ENCODE measurements around the gene SLC38A8. TPM values are rescaled to one million over a fixed set of nuclear protein-coding genes. Genes with fewer than 3 reads are reported as not detected.
A peak's percentile ranks its signal among the peaks of the same experiment; 100 is the strongest.

SLC38A8 gene
- total RNA-seq, 1 experiment from 2014 or later = 0.35 TPM

GRCh38 chr16:84044118-84044488, 1.5 kb upstream of the SLC38A8 start:
- no peaks in the 10 kb centered on the region for H3K9me3 Mint-ChIP-seq
- no peak overlapping the region; a peak in 2 of 5 replicates for H3K4me3 Mint-ChIP-seq
- Histone ChIP-seq H3K23me2 (ENCODE audit: insufficient read length, low read depth, low read length, poor library complexity, severe bottlenecking) (no peaks in the 10 kb centered on the region), H3K18ac (ENCODE audit: insufficient read length, low read depth, low read length) (no peak overlapping the region), H3K27me3 (ENCODE audit: insufficient read depth, low read length) (no peaks in the 10 kb centered on the region), H3K27ac (ENCODE audit: insufficient read length, low read depth, low read length) (no peak overlapping the region), H2BK15ac (ENCODE audit: low read depth, low read length) (no peak overlapping the region), H3K14ac (ENCODE audit: insufficient read depth, low read length) (no peak overlapping the region), H3K9me3 (ENCODE audit: control insufficient read depth, low read depth, low read length) (no peaks in the 10 kb centered on the region), H4K5ac (ENCODE audit: insufficient read length, low read depth, low read length) (no peak overlapping the region), H2BK12ac (ENCODE audit: insufficient read length, low read depth, low read length) (no peak overlapping the region), H2BK20ac (ENCODE audit: low read depth, low read length, poor library complexity, severe bottlenecking) (no peak overlapping the region), H4K20me1 (ENCODE audit: control insufficient read depth, insufficient read depth, insufficient read length) (no peaks in the 10 kb centered on the region), H2AK5ac (ENCODE audit: insufficient read length, low read length) (no peak overlapping the region), H2BK5ac (ENCODE audit: insufficient read length, low read length) (no peak overlapping the region), H3K4me2 (ENCODE audit: insufficient read depth, insufficient read length, low read length) (no peak overlapping the region), H2AFZ (ENCODE audit: low read length) (no peak overlapping the region), H3K4me1 (ENCODE audit: insufficient read depth, low read length) (no peaks in the 10 kb centered on the region; the same call in 1 of the 2 replicates), H3K9ac (ENCODE audit: extremely low read depth, insufficient read length, low read length) (no peak overlapping the region), H4K91ac (ENCODE audit: insufficient read length, low read depth, low read length) (no peak overlapping the region), H3K79me2 (ENCODE audit: insufficient read depth, low read length) (no peaks in the 10 kb centered on the region), H3T11ph (ENCODE audit: low read length) (no peak overlapping the region), H2BK120ac (ENCODE audit: low read depth, low read length, poor library complexity, severe bottlenecking) (no peak overlapping the region), H3K56ac (ENCODE audit: insufficient read length, low read depth, low read length) (no peak overlapping the region), H3K4ac (ENCODE audit: low read depth, low read length) (no peak overlapping the region), H3K79me1 (ENCODE audit: insufficient read depth, low read depth, low read length, poor library complexity, severe bottlenecking) (no peaks in the 10 kb centered on the region), H3K23ac (ENCODE audit: insufficient read length, low read depth, low read length) (no peak overlapping the region), H4K8ac (replicated peaks; ENCODE audit: insufficient read length, low read depth, low read length) (no peak overlapping the region)
- no CpG with 5 or more reads among the region's 5 CpGs for WGBS (ENCODE audit: extremely low coverage, insufficient read length, low lambda C conversion rate)
- DNase-seq = peak; percentile 68
- peaks cover 16% of the 10 kb centered on the region for H3K27me3 Mint-ChIP-seq (ENCODE audit: low read depth)
- peaks cover 27 to 45% of the 10 kb centered on the region in 2 experiments for H3K4me1 Mint-ChIP-seq
- peak; percentile 71 for TF ChIP-seq CTCF (conservative IDR thresholded peaks at IDR 0.05)
- H3K36me3 Mint-ChIP-seq (ENCODE audit: insufficient read depth in 1 of 3, low read depth in 3 of 3) = no peaks in the 10 kb centered on the region; a peak in 1 of 7 replicates
- H3K27ac Mint-ChIP-seq = no peak overlapping the region; a peak in 2 of 7 replicates
